Pulmonary artery endothelial cell (primary cell): ENCODE measurements around the gene SELE. TPM values are rescaled to one million over a fixed set of nuclear protein-coding genes. Genes with fewer than 3 reads are reported as not detected.
A peak's percentile ranks its signal among the peaks of the same experiment; 100 is the strongest.

ENCODE experiments used
- DNase-seq: peaks from one replicate; pipeline ENCODE4 v3.0.0-alpha.2; 2011; ENCODE audit warnings: low read depth, low spot score
- total RNA-seq: library from RNA; depleted of rRNA; stranded (reverse); fragments of >200 nt; gene quantifications from 2 replicates; pipeline ENCODE4 v1.2.3, GENCODE V29; 2014

SELE gene, protein sequence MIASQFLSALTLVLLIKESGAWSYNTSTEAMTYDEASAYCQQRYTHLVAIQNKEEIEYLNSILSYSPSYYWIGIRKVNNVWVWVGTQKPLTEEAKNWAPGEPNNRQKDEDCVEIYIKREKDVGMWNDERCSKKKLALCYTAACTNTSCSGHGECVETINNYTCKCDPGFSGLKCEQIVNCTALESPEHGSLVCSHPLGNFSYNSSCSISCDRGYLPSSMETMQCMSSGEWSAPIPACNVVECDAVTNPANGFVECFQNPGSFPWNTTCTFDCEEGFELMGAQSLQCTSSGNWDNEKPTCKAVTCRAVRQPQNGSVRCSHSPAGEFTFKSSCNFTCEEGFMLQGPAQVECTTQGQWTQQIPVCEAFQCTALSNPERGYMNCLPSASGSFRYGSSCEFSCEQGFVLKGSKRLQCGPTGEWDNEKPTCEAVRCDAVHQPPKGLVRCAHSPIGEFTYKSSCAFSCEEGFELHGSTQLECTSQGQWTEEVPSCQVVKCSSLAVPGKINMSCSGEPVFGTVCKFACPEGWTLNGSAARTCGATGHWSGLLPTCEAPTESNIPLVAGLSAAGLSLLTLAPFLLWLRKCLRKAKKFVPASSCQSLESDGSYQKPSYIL
- 2.1 and 2.8 TPM in 2 replicates for total RNA-seq

DNA sequence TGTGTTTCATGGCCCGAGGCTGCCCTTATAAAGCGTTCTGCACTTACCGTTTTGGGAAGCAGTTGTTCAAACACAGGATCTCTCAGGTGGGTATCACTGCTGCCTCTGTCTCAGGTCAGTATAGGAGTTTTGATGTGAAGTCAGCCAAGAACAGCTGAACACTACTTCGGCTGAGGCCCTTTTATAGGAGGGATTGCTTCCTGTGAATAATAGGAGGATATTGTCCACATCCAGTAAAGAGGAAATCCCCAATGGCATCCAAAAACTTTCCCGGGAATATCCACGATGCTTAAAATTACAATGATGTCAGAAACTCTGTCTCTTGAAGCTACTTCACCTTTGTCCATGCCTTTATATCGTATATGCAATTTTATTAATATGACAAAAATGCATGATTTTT, at the start of gene SELE:
Gene SELE (minus strand): TSS at position 156 of the 400 bp plus-strand sequence. CDS start 467 bp downstream, outside the sequence.
- no peak for DNase-seq

DNA sequence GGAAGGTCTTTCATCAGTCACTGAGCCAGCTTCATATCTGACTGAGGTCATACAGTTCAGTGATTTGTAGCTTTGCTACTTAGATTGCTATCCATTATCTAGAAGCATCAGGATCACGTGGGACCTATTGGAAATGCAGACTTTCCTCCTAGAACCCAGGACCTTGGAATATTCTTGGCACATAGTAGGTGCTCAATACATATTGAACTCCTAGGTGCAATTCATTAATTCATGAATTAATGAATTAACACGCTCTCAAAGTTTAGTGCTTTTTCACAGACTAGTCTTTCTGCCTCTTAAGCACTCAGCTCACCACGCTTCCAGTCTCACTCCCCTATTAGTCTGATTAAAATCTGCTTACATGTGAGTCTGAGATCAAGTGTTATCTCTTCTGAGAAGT, 48.7 kb upstream of the SELE start:
- no peak for DNase-seq

DNA sequence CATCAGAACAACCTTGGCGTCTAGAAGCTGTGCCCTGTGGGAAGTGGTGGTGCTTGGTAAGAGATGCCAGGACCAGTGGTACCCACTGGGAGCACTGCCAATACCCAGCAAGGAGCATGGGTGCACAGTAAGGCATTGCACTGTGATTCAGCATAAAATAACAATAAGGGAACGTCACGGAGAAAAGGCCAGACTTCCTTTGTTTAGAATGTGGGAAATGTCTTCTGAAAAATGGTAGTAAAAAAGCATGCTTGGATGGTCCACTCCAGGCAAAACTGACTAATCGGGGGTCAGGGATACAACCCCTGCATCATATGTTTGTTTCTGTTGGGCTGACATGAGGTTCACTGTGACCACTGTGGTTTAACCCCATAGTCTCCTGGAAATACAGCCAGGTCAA, 46.1 kb upstream of the SELE start:
- peak; percentile 71 for DNase-seq

DNA sequence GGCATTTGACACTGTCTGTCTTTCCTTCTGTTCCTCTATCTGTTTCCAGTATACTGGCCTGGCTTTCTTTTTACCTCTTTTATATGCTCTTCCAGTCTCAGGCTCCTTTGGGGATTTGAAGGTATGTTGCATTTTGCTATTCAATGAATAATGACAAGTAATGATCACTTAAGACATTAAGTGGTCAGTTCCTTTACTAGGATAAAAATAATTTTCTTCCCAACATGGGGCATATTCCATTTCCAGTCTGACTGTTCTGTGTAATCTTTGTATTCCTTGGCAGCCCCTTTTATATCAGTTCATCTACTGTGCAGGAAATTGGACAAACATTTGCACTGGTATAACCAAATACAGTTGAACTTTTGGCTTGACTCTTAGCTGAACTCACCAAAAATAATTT, 45.3 kb upstream of the SELE start:
- no peak for DNase-seq

DNA sequence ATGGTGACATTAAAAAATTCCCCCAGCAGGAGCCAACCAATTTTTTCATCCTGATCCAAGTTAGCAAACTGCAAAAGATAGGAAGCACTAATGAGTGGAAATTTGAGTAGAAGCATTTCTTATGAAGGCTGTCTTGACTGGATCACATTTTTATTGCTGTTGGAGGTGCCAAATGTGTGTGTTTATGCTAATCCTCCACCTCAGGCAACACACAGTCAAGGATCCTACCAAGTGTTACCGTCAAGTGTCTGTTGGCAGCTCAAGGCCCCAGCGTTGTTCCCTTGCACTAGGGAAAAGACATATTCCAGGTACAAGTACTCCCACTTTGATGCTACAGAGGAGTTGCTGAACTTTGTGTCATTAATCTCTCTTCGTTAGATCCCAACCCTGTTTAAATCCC, 42.6 kb upstream of the SELE start:
- no peak for DNase-seq

DNA sequence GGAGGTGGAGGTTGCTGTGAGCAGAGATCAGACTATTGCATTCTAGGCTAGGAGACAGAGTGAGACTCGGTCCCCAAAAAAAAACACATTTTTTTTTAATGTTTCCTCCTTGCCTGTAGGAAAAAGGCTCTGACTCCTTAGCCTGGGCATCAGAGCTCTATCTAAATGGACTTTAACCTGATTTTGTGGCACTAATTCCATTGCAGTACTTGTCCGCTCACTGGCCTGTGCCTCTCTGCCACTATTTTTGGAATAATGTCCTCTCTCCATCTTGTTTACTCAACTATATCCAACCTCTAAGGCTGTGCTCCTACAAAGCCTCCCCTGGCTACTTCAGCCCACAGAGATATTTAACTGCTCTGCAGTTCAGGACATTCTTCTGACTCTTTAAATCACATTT, 34.3 kb upstream of the SELE start:
- no peak for DNase-seq

DNA sequence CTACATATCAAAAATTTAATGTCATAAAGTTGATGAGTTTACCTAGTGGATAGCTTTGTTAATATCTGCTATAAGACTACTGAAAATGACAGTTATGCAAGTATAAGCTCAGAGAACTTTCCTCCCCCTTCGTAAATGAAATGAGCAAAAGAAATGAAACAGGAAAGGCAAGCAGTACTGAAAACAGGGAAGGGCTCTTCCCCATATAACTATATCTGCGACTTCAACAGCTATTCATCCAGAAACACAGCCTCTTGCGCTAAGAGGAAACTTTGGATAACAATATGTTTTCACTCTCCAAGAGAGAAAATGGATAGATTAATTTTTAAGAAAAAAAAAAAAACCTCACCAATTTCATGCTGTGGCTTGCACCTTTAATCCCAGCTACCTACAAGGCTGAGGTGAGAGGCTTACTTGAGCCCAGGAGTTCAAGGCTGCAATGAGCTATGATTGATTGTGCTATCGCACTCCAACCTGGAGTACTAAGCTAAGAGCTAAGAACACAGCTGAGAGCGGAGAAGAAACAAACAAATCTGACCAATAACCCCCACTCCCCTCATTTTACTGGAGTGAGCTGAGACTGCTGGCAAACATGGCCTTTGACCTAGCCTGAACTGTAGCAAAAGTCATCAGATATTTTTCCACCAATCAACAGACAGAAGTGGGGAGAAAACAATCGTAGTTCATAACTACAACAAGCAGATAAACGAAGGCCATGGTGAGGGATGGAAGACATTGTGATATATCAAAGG, 31.9 kb upstream of the SELE start:
- DNase-seq = no peak

DNA sequence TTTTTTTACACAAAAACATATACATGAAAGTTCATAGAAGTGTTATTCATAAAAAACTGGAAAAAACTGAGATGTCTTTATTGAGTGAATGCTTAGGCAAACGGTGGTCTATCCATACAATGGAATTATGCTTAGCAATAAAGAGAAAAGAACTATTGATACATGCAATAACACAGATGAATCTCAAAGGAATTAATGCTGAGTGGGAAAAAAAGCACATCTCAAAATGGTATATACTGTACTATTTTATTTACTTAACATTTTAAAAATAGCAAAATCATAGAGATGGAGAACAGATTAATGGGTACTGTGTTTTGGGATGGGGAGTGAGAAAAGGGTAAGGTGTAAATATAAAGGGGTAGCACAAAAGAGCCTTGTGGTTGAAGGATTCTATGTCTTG, 31.0 kb upstream of the SELE start:
- no peak for DNase-seq

DNA sequence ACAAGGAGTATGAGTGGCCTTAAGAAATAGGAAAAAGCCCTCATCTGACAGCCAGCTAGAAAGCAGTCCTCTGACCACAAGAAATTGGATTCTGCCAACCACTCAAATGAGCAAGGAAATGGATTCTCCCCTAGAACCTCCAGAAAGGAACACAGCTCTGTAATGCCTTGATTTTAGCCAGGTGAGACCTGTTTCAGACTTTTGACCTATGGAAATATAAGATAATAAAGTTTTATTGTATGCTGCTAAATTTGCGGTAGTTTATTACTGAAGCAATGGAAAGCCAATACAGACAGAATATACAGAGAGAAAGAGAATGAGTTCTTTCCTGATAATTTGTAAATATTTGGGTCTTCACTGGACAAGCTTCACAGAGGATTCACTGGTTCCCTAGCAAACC, 28.8 kb upstream of the SELE start:
- DNase-seq = no peak

DNA sequence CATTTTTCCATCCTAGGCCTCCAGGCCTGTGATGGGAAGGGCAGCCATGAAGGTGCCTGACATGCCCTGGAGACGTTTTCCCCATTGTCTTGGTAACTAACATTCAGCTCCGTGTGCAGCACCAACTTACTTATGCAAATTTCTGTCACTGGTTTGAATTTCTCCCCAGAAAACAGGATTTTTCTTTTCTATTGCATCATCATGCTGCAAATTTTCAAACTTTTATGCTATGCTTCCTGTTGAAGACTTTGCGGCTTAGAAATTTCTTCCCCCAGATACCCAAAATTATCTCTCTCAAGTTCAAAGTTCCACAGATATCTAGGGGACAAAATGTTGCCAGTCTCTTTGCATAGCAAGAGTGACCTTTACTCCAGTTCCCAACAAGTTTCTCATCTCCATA, 25.2 kb upstream of the SELE start:
- DNase-seq = no peak

DNA sequence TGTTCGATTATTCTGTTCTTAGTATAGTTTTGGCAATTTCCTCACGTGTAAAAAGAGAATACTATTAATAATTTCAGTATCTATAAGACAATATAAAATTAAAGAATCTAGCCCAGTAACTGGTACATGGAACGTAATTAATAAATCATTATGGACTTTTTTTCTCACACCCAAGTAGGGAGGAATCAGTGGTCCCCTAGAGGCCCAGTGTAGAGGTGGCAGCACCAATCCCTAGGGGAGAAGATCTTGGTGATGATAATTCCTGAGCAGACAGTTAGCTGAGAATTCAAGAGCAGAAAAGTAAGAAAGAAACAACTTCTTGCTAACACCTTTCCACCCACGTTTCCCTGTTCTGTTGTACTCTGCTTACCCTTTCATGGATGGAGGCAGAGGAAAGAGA, 19.7 kb upstream of the SELE start:
- DNase-seq = no peak

DNA sequence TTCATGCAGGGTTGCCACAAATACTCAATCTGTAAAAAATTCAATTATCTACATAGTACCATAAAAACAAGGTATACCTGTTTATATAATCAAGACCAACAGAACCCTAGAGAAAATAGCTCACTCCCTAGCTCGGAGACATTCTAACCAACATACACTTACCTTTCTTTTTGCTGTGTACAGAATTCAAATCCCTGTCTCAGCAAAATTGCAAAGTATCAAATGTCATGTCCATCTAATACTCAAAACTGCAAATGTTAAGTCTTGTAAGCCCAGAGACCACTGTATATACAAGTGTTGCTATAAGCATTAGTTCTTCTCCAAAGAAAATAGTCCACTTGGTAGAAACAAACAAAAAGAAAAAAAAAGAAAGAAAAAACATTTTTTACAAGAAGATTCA, 16.2 kb upstream of the SELE start:
- DNase-seq = no peak

DNA sequence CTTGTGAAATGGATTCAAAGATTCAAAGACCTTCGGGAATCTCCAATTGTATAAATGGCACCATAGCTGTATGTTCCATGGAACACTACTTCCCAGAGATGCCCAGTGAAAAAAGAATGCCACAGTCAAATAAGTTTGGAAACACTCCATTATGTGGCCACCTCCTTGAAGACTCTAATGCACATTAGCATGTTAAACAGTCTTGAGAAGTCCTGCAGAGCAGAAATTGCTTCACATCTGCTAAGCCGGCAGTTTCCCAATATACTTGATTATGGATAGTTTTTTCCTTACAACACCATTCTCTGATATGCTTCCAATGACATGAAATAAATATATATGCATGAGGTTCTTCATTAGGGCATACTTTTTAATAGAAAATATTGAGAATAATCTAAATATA, 12.7 kb upstream of the SELE start:
- no peak for DNase-seq

DNA sequence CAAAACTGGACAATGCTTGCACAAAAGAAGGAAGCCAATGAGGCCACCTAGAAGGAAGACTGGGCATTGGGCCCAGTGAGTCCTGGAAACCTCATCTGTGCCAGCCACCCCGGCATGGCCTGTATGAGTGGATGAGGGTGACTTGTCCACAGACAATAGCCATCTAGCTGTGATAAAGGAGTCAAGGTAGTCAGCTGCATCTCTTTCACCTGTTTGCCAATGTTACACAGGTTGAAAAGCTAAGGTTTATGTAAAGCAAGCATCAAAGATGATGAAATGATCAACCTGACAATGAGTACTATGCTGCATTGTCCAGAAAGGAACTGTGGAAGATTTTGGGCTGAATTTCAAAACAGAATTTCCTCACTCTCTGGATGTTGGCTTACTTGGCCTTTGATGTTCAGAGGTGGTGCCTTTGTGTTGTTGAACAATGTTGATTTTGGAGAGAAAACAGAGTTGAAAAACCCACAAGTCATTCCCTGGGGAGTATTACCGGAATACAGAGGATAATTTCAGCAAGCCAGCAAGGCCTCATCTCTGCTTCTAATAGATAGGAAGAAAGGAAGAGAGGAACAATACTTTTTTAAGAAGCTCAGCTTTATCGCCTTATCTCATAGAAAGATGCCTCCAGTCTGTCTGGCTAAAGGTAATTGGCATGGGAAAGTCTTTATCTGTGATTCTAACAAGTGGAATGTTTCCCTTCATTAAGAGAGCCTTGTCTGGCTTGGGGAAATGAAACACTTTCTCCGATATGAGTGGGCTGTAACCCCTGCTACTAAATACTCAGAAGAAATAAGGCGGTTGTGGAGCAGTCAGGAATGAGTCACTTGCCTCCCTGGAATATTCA, 11.4 kb upstream of the SELE start:
- peak; percentile 36 for DNase-seq

DNA sequence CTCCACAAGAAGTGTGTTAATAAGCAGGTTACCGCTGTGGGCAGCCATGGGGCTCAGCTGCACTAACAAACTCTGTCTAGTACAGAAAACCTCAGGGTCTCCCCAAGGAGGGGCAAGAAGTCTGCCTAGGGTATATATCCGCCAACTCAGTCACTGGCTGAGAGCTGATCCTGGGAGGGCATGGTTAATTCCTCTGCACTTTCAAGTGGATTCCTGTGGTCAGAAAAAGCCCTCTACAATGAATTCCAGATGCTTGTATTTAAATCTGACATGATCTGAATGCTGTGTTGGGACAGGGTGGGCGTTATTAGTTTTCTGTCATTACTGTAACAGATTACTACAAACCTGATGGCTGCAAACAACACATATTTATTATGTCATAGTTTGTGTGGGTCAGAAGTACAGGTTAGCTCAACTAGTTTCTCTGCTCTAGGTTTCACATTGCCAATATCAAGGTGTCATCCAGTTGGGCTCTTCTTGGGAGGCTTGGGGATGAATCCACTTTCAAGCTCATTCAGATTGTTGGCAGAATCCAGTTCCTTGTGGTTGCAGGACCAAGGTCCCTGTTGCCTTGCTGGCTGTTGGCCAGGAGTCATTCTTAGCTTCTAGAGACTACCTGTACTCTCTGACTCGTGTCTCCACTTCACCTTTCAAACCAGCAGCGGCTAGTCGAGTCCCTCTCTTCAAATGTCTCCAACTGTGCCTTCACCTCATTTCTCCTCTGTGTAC, 8.0 kb upstream of the SELE start:
- no peak for DNase-seq

DNA sequence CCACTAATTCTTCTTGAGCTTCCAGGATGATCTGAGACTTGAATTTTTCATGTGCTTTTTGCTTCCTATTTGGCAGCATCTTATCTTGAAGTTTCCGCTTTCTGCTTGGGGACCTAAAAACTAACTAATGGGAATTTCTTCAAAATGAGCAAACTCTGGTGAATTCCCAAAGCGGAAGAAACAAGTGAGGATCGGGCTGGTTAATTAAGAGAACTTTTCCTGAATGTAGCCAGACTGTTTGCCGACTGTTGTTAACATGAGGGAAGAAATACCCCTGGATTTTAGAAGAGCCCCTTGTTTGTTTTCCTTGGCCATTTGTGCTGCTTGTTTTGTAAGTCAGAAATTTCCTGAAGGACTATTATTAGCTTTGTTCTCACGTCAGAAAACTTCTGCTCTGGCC, 6.1 kb upstream of the SELE start:
- peak; percentile 75 for DNase-seq

DNA sequence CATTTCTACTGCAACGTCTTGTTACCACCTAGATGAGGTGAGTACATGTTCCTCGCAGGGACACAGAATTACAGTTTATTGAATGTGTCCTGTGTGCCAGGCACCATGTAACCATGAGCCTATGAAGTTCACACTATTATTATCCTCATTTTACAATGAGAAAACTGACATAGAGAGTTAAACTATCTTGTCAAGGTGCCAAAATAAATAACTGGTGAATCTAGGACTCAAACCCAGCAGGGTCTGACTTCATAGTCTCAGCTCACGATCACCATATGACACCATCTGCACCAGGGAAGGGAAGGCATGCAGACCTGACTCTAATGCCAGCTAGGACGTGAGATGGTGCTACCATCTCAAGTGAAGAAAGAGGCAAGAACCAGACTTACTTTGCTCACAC, 2.4 kb downstream of the SELE start:
- no peak for DNase-seq

DNA sequence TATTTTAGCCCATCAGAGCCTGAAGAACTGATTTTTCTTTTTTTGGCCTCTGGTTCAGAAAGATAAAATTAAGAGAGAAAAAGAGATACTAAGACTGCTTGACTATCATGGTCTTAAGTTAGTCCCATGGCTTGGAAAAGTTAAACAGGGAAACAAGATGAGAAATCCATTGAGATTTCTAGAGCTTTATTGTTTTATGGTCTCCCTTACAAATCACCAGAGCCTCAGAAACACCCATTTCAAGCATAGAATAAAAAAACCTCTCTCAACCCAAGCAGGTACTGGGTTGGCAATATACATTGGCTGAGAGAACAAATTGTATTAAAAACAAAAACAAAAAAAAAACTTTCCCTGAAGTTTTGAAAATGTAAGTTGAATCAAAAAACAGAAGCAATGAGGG, 3.9 kb downstream of the SELE start:
- no peak for DNase-seq

DNA sequence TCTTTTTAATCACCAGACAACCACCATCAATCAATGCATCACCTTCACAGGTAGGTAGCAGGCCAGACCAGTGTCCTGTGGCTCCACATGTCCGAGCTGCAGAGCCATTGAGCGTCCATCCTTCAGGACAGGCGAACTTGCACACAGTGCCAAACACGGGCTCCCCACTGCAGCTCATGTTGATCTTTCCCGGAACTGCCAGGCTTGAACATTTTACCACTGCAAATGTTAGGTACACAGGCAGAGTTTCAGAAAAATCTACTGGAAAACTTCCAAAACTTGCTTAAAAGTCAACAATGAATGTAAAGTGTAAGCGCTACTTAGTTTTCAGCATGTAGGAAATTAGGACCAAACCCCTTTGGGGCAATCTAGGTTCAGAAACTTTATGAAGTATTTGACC, 6.6 kb downstream of the SELE start:
- DNase-seq = no peak

DNA sequence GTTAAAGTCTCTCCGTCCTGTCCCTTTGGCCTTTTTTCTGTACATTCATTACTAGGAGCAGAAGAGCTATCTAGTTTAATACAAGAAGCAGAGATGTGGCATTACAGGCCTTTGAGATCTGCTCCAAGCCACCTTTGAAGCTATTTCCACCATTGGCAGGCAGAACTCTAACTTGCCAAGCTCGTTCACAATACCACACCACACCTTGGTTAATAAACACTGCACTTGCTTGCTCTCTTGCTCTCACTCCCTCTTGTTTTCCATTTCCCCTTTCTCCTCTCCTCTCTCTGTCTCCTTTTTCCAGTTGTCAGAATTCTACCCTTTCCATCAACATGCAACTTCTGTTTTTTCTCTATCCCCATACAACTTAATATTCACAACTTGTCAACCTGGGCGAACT, 7.0 kb downstream of the SELE start:
- DNase-seq = no peak

DNA sequence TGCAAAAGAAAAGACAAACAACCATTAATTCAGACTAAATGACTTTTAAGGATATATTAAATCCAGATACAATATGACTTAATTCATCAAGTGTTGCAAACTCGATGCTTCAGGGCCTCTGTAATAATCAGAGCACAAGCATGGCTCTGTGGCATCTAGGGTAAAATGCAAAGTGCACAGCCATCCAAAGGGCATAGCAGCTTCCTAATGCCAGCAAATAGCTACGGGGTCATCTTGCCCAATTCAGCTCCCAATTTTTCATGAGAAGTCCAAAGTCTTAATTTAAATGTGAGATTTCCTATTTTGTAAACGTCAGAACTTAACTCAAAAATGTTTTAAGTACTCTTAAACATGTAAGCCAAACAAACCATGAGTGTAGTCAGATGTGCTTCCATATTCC, 7.9 kb downstream of the SELE start:
- no peak for DNase-seq
